ENCODE results near the gene THAP4. TPM values are rescaled to one million over a fixed set of nuclear protein-coding genes. Genes with fewer than 3 reads are reported as not detected.

Gene THAP4
- total RNA-seq, 2 donors from 2014 or later: 66.6 to 68.0 TPM

- peaks cover 11% of the 10 kb centered on the region for H3K4me1 ChIP-seq
- intact Hi-C loops (cut with DNase I): no loop called here
- H3K27ac ChIP-seq: peak overlapping the region; percentile 74
- H3K27me3 ChIP-seq: no peaks in the 10 kb centered on the region
- H3K36me3 ChIP-seq: peaks cover 9% of the 10 kb centered on the region
- H3K9ac ChIP-seq (ENCODE audit: low read depth in 2 of 2, low read length in 2 of 2): peak overlapping the region; percentile 64 to 68
- peak overlapping the region; percentile 91 for H3K4me3 ChIP-seq
- no peaks in the 10 kb centered on the region for H3K9me3 ChIP-seq
- no peak for TF ChIP-seq CTCF (IDR thresholded peaks at IDR 0.05)
- DNase-seq: no peak
Measured at GRCh38 chr2:241635756-241636155, 1.2 kb downstream of the THAP4 start.

- peaks cover 9% of the 10 kb centered on the region for H3K36me3 ChIP-seq
- H3K9me3 ChIP-seq: no peaks in the 10 kb centered on the region
- no peak overlapping the region for H3K27ac ChIP-seq
- no peaks in the 10 kb centered on the region for H3K27me3 ChIP-seq
- no peak overlapping the region for H3K4me3 ChIP-seq
- DNase-seq: no peak
- no peak overlapping the region for H3K9ac ChIP-seq (ENCODE audit: low read depth in 2 of 2, low read length in 2 of 2)
- TF ChIP-seq CTCF (IDR thresholded peaks at IDR 0.05): no peak
- H3K4me1 ChIP-seq: peaks cover 4% of the 10 kb centered on the region
- intact Hi-C loops (cut with DNase I): no loop called here
Measured at GRCh38 chr2:241633561-241633960, 3.4 kb downstream of the THAP4 start.

GRCh38 chr2:241632478-241633325 is 4.3 kb downstream of the THAP4 start:
- Histone ChIP-seq H3K4me3 (no peak overlapping the region), H3K4me1 (no peaks in the 10 kb centered on the region), H3K36me3 (peaks cover 9% of the 10 kb centered on the region), H3K27me3 (no peaks in the 10 kb centered on the region), H3K27ac (no peak overlapping the region), H3K9ac (ENCODE audit: low read depth in 2 of 2, low read length in 2 of 2) (peak overlapping the region in 1 of 2 donors; percentile 20), H3K9me3 (no peaks in the 10 kb centered on the region)
- intact Hi-C loops (cut with DNase I): no loop called here
- no peak for DNase-seq
- TF ChIP-seq CTCF (IDR thresholded peaks at IDR 0.05): no peak

- Histone ChIP-seq H3K27me3 (no peaks in the 10 kb centered on the region), H3K9me3 (no peaks in the 10 kb centered on the region), H3K4me1 (no peaks in the 10 kb centered on the region), H3K27ac (no peak overlapping the region), H3K4me3 (no peak overlapping the region), H3K9ac (ENCODE audit: low read depth in 2 of 2, low read length in 2 of 2) (no peak overlapping the region), H3K36me3 (peaks cover 9% of the 10 kb centered on the region)
- TF ChIP-seq CTCF (IDR thresholded peaks at IDR 0.05): no peak
- DNase-seq: no peak
- intact Hi-C loops (cut with DNase I): no loop called here
Measured at GRCh38 chr2:241629762-241630435, 7.1 kb downstream of the THAP4 start.

GRCh38 chr2:241627675-241628074 is 9.3 kb downstream of the THAP4 start:
- H3K4me3 ChIP-seq: no peak overlapping the region
- no peaks in the 10 kb centered on the region for H3K4me1 ChIP-seq
- H3K27me3 ChIP-seq: no peaks in the 10 kb centered on the region
- no peak overlapping the region for H3K27ac ChIP-seq
- DNase-seq: no peak
- no peaks in the 10 kb centered on the region for H3K9me3 ChIP-seq
- no peak overlapping the region for H3K9ac ChIP-seq (ENCODE audit: low read depth in 2 of 2, low read length in 2 of 2)
- H3K36me3 ChIP-seq: no peaks in the 10 kb centered on the region
- intact Hi-C loops (cut with DNase I): no loop called here
- no peak for TF ChIP-seq CTCF (IDR thresholded peaks at IDR 0.05)
